Neural cell (in vitro differentiated cells): ENCODE results near the gene CST8.

Source experiments
- CTCF ChIP-seq: fragments of 450-650 bp; IDR thresholded peaks from 2 replicates; pipeline ENCODE4 v1.5.1; 2014; ENCODE audit warnings: antibody characterized with exemption, mild to moderate bottlenecking, moderate library complexity; ENCODE audit not compliant: poor library complexity, severe bottlenecking
- EZH2 ChIP-seq: fragments of 200-600, 300-800 bp; shearing (Covaris generic), sonication (generic); IDR thresholded peaks from 2 replicates; pipeline ENCODE4 v1.6.1; 2014; ENCODE audit warnings: antibody characterized with exemption, low read length, borderline replicate concordance, mild to moderate bottlenecking; ENCODE audit not compliant: insufficient read depth, poor library complexity, severe bottlenecking
- RAD21 ChIP-seq: fragments of 450-650 bp; conservative IDR thresholded peaks from 2 replicates; pipeline ENCODE4 v1.6.1; 2014; ENCODE audit warnings: antibody characterized with exemption, mild to moderate bottlenecking, moderate library complexity

GRCh38 chr20:23510000-23510590, 19.2 kb downstream of the CST8 start:
- TF ChIP-seq CTCF (no peak), RAD21 (no peak), EZH2 (no peak)
